ENCODE data around the gene IPPK.

GRCh38 chr9:92608241-92608908 lies 61.6 kb downstream of the IPPK start:
- TF ChIP-seq CTCF (IDR thresholded peaks at IDR 0.05): no peak
- TF ChIP-seq POLR2A (IDR thresholded peaks at IDR 0.05): no peak
- no peak for TF ChIP-seq EP300 (IDR thresholded peaks at IDR 0.05)

All from tibial nerve (tissue), 4 donors.